Thyroid gland (tissue), 4 donors: ENCODE measurements around the gene FAM20A. TPM values are rescaled to one million over a fixed set of nuclear protein-coding genes. Genes with fewer than 3 reads are reported as not detected.

Experiments used
- DNase-seq, 2 donors: peaks; one replicate each; pipeline ENCODE4 v3.0.0-alpha.2; 2019
- H3K27ac ChIP-seq, 3 donors: fragments of 200-600 bp; sonication (generic); 1 replicate in 2 of 3; 2 replicates in 1 of 3; pipeline ENCODE4 v1.5.1; 2016 to 2019; ENCODE audit warnings: mild to moderate bottlenecking in 1 of 3, moderate library complexity in 1 of 3
- H3K27me3 ChIP-seq: fragments of 200-600 bp; sonication (generic); one replicate; pipeline ENCODE4 v1.5.1; 2019
- H3K36me3 ChIP-seq, 2 donors: fragments of 200-600 bp; sonication (generic); one replicate each; pipeline ENCODE4 v1.5.1; 2016 to 2019
- H3K4me1 ChIP-seq, 2 donors: fragments of 200-600 bp; sonication (generic); one replicate each; pipeline ENCODE4 v1.5.1; 2017 to 2019
- H3K4me3 ChIP-seq, 3 donors: fragments of 200-600 bp; sonication (generic); replicated peaks in 1 of 3; 1 replicate in 2 of 3; 2 replicates in 1 of 3; pipeline ENCODE4 v1.5.1; 2016; ENCODE audit warnings: mild to moderate bottlenecking in 1 of 3
- H3K9me3 ChIP-seq: fragments of 200-600 bp; sonication (generic); one replicate; pipeline ENCODE4 v1.5.1; 2017
- CTCF ChIP-seq, 6 experiments: fragments of 200-600 bp in 3 of 6; fragments of 450-650 bp in 3 of 6; sonication (generic) in 3 of 6; IDR thresholded peaks; one replicate each; pipeline ENCODE4 v1.5.1; 2016 to 2019; ENCODE audit warnings: antibody characterized with exemption in 6 of 6, mild to moderate bottlenecking in 2 of 6, inconsistent platforms in 1 of 6, moderate library complexity in 1 of 6
- POLR2A ChIP-seq, 2 donors: fragments of 450-650 bp; IDR thresholded peaks; one replicate each; pipeline ENCODE4 v1.6.1; 2017; ENCODE audit warnings: antibody characterized with exemption in 2 of 2, mild to moderate bottlenecking in 2 of 2, moderate library complexity in 1 of 2
- WGBS, 2 donors: methylation state at CpG; one replicate each; pipeline ENCODE4 v1.1.5; 2017; 5-methylcytosine and 5-hydroxymethylcytosine counted together
- intact Hi-C: fragments of 100-400 bp; cut with DNase I; formaldehyde crosslinking; loops from one replicate; pipeline ENCODE4 v1.15.1; 2023
- total RNA-seq, 4 donors: library from RNA; depleted of rRNA; stranded (reverse); fragments of >200 nt; gene quantifications; one replicate each; pipeline ENCODE4 v1.2.3, GENCODE V29; 2016

FAM20A gene
- total RNA-seq, 4 donors from 2014 or later, result 7.6 to 20.8 (median 14.1) TPM

- no peaks in the 10 kb centered on the region for H3K9me3 ChIP-seq
- 82 to 83% methylated on average over 4 of the region's 4 CpGs for WGBS, 2 donors
- TF ChIP-seq CTCF (IDR thresholded peaks at IDR 0.05) (no peak), POLR2A (IDR thresholded peaks at IDR 0.05) (no peak)
Measured at GRCh38 chr17:68611353-68612208, 10.4 kb upstream of the FAM20A start.

DNA sequence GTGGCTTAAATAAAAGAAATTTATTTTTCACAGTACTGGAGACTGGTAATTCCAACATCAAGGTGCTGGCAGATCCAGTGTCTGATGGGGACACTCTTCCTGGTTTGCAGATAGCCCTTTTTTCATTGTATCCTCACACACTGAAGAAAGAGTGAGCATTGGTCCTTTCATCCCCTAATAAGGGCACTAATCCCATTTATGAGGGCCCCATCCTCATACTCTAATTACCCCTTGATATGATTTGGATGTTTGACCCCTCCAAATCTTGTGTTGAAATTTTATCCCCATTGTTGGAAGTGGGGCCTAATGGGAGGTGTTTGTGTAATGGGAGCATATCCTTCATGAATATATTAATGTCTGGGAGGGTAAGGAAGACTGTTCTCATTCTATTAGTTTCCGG lies 9.4 kb upstream of the FAM20A start:
- intact Hi-C loops, result no loop called here
- no peak for DNase-seq
- Histone ChIP-seq H3K4me1 (peaks cover 0 to 5% of the 10 kb centered on the region in 2 donors), H3K36me3 (no peaks in the 10 kb centered on the region), H3K9me3 (no peaks in the 10 kb centered on the region), H3K27ac (no peak overlapping the region), H3K27me3 (no peaks in the 10 kb centered on the region), H3K4me3 (no peak overlapping the region)
- no peak for TF ChIP-seq CTCF (IDR thresholded peaks at IDR 0.05)
- TF ChIP-seq POLR2A (IDR thresholded peaks at IDR 0.05), result no peak
- 95 to 97% methylated on average over 1 of the region's 1 CpG for WGBS, 2 donors

More at GRCh38 chr17:68611353-68612208, 10.4 kb upstream of the FAM20A start:
- no peak for DNase-seq
- H3K27ac ChIP-seq, result no peak overlapping the region
- no peaks in the 10 kb centered on the region for H3K36me3 ChIP-seq
- peaks cover 0 to 5% of the 10 kb centered on the region in 2 donors for H3K4me1 ChIP-seq
- H3K4me3 ChIP-seq, result no peak overlapping the region
- H3K27me3 ChIP-seq, result no peaks in the 10 kb centered on the region
- intact Hi-C loops, result no loop called here

DNA sequence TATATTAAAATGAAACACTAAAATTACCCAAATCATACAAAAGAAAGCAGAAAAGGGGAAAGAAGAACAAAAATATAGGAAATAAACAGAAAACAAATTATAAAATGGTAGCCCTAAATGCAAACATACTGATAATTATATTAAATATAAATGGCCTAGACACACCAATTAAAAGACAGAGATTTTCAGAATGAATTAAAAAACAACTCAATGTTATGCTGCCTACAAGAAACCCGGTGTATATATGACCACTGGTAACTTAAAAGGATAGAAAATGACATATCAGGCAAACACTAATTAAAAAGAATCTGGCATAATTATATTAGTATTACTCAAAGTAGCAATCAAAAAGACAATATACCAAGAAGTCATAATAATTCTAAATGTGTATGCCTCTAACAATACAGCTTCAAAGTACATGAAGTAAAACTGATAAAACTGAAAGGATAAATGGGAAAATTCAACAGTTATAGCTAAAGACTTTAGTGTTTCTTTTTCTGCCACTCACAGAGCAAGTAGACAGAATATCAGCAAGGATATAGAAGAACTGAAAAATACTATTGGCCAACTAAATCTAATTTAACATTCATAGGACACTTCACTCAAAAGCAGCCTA lies 7.5 kb upstream of the FAM20A start:
- WGBS, 2 donors, result 95 to 100% methylated on average over 1 of the region's 1 CpG
- H3K27ac ChIP-seq, result no peak overlapping the region
- no peaks in the 10 kb centered on the region for H3K9me3 ChIP-seq
- peaks cover 0 to 1% of the 10 kb centered on the region in 2 donors for H3K4me1 ChIP-seq
- no peak overlapping the region for H3K4me3 ChIP-seq
- DNase-seq, result no peak
- no peaks in the 10 kb centered on the region for H3K36me3 ChIP-seq
- intact Hi-C loops, result loop anchor here (10.0 kb wide), 1 partner anchor 146 kb away; no protein-coding TSS in a partner anchor
- H3K27me3 ChIP-seq, result no peaks in the 10 kb centered on the region
- TF ChIP-seq POLR2A (IDR thresholded peaks at IDR 0.05) (no peak), CTCF (IDR thresholded peaks at IDR 0.05) (no peak)

DNA sequence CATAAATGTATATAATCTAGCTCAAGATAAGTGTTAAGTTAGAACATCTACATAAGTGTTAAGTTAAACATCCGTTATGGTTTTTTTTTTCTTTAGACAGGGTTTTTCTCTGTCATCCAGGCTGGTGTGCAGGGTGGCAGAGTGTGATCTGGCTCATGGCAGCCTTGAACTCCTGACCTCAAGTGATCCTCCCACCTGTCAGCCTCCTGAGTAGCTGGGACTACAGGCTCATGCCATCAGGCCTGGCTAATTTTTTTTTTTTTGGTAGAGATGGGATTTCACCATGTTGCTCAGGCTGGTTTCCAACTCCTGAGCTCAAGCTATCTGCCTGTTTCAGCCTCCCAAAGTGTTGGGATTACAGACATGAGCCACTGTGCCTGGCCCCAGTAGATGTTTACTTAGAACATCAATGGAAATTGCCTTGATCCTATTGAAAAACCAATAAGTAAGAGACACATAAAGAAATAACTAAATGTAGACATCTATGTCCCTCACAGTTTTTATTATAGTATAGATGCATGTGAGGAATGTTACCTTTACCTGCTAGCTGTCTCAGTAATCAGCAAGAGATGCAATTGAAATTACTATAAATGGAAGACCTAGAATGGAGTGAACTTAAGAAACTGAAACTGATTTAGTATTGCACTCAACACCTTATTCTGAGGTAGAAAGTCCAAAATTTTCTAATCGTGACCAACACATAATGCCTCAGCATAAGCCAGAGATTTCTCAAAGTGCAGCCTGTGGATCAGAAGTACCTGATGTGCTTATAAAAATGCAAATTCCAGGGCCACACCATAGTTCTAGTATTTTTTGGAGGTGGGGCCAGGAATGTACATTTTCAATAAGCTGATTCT lies 5.5 kb upstream of the FAM20A start:
- DNase-seq, result no peak
- Histone ChIP-seq H3K36me3 (no peaks in the 10 kb centered on the region), H3K27me3 (no peaks in the 10 kb centered on the region), H3K4me1 (peaks cover 0 to 4% of the 10 kb centered on the region in 2 donors), H3K4me3 (no peak overlapping the region), H3K27ac (no peak overlapping the region), H3K9me3 (no peaks in the 10 kb centered on the region)
- 98% methylated on average over 2 of the region's 2 CpGs for WGBS, 2 donors
- TF ChIP-seq POLR2A (IDR thresholded peaks at IDR 0.05) (no peak), CTCF (IDR thresholded peaks at IDR 0.05) (no peak)
- intact Hi-C loops, result loop anchor here (10.0 kb wide), 1 partner anchor 148 kb away; no protein-coding TSS in a partner anchor
